Dedifferentiated amniotic fluid mesenchymal stem cell (primary cell): Measurements from ENCODE around the gene PAPPA.
A peak's percentile ranks its signal among the peaks of the same experiment; 100 is the strongest.

Source experiments
- DNase-seq: peaks from one replicate; pipeline ENCODE4 v3.0.0-alpha.2; 2016; ENCODE audit errors: extremely low spot score

PAPPA gene

GRCh38 chr9:116422119-116422979 is 268.8 kb downstream of the PAPPA start:
- DNase-seq, result no peak

- no peak for DNase-seq
Observed at GRCh38 chr9:116423149-116423548, 269.6 kb downstream of the PAPPA start.

- no peak for DNase-seq
Observed at GRCh38 chr9:116425244-116425643, 271.7 kb downstream of the PAPPA start.

- DNase-seq, result no peak
Observed at GRCh38 chr9:116430849-116431248, 277.3 kb downstream of the PAPPA start.

- no peak for DNase-seq
Observed at GRCh38 chr9:116432051-116432450, 278.5 kb downstream of the PAPPA start.

GRCh38 chr9:116434314-116434713 is 280.7 kb downstream of the PAPPA start:
- no peak for DNase-seq

GRCh38 chr9:116435706-116436105 is 282.1 kb downstream of the PAPPA start:
- no peak for DNase-seq

- no peak for DNase-seq
Observed at GRCh38 chr9:116436121-116436520, 282.5 kb downstream of the PAPPA start.

- DNase-seq, result no peak
Observed at GRCh38 chr9:116437411-116438370, 284.1 kb downstream of the PAPPA start.

GRCh38 chr9:116442528-116442927 is 288.9 kb downstream of the PAPPA start:
- no peak for DNase-seq

GRCh38 chr9:116447934-116448333 is 294.3 kb downstream of the PAPPA start:
- no peak for DNase-seq

GRCh38 chr9:116448431-116448830 is 294.8 kb downstream of the PAPPA start:
- no peak for DNase-seq

GRCh38 chr9:116449949-116450348 is 296.4 kb downstream of the PAPPA start:
- DNase-seq, result no peak

GRCh38 chr9:116450378-116451139 is 297.0 kb downstream of the PAPPA start:
- peak; percentile 23 for DNase-seq

GRCh38 chr9:116451500-116452115 is 298.0 kb downstream of the PAPPA start:
- no peak for DNase-seq
